ENCODE measurements around the gene IMPDH1. TPM values are rescaled to one million over a fixed set of nuclear protein-coding genes. Genes with fewer than 3 reads are reported as not detected.
A peak's percentile ranks its signal among the peaks of the same experiment; 100 is the strongest.

IMPDH1 gene
- total RNA-seq, 4 donors from 2014 or later = 36.9 to 87.1 (median 43.3) TPM

DNA sequence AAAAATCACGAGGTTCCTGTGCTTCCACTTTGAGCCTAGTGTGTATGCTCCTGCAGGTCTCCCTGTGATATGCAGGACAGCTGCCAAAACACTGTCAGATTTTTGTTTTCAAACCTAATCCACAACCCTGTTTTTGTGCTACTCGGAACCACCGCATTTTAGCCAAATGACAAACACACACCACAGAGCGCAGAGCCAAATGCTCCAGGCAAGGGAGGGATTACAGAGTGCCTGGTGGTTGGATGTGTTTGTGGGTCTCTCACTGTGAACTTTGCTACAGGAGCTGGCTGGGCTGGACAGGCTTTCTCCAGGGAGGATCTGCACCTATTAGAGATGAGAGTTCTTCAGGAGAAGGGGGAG, 60.3 kb downstream of the IMPDH1 start:
- H3K4me3 ChIP-seq = no peak overlapping the region
- H3K4me1 ChIP-seq = peaks cover 0 to 17% (median 9%) of the 10 kb centered on the region in 3 donors
- no peak for TF ChIP-seq POLR2AphosphoS5 (IDR thresholded peaks at IDR 0.05)
- TF ChIP-seq, protein P1, sequence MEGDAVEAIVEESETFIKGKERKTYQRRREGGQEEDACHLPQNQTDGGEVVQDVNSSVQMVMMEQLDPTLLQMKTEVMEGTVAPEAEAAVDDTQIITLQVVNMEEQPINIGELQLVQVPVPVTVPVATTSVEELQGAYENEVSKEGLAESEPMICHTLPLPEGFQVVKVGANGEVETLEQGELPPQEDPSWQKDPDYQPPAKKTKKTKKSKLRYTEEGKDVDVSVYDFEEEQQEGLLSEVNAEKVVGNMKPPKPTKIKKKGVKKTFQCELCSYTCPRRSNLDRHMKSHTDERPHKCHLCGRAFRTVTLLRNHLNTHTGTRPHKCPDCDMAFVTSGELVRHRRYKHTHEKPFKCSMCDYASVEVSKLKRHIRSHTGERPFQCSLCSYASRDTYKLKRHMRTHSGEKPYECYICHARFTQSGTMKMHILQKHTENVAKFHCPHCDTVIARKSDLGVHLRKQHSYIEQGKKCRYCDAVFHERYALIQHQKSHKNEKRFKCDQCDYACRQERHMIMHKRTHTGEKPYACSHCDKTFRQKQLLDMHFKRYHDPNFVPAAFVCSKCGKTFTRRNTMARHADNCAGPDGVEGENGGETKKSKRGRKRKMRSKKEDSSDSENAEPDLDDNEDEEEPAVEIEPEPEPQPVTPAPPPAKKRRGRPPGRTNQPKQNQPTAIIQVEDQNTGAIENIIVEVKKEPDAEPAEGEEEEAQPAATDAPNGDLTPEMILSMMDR (IDR thresholded peaks at IDR 0.05) = no peak
- TF ChIP-seq EP300 (IDR thresholded peaks at IDR 0.05) = no peak
- TF ChIP-seq POLR2A (IDR thresholded peaks at IDR 0.05) = no peak
- no peaks in the 10 kb centered on the region for H3K36me3 ChIP-seq
- H3K9me3 ChIP-seq = no peaks in the 10 kb centered on the region
- no peak for ATAC-seq
- no peak overlapping the region for H3K27ac ChIP-seq
- WGBS, 2 donors (ENCODE audit: low coverage in 1 of 2) = 0 to 20% methylated on average over 1 of the region's 4 CpGs
- peaks cover 42% of the 10 kb centered on the region for H3K27me3 ChIP-seq

DNA sequence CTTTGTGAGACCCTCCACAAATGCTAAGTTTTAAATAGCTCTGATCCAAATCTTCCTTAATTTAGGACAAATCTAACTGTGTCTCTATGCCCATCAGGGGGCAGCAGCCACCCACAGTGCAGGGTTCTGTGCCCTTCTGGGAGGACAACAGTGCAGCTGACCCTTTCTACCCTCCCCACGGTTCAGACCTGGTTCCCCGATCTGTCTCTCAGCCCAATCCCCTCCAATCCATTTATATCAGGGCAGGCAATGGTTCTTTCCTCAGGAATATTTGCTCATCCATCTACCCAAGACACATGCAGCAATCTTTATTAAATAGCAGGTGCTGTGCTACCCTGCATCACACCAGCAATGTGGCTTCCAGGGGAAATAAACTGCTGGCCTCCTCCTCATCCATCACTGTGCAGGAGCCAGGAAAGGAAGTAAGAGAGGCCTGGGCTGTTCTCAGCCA, 62.1 kb downstream of the IMPDH1 start:
- Histone ChIP-seq H3K4me1 (peaks cover 0 to 28% (median 13%) of the 10 kb centered on the region in 3 donors), H3K4me3 (no peak overlapping the region), H3K36me3 (no peaks in the 10 kb centered on the region), H3K9me3 (no peaks in the 10 kb centered on the region), H3K27me3 (peaks cover 24% of the 10 kb centered on the region), H3K27ac (no peak overlapping the region)
- no peak for TF ChIP-seq EP300 (IDR thresholded peaks at IDR 0.05)
- TF ChIP-seq, protein P1 (IDR thresholded peaks at IDR 0.05) = peak in 3 of 4 experiments; percentile 47 to 76 (median 58)
- TF ChIP-seq POLR2A (IDR thresholded peaks at IDR 0.05) = no peak
- WGBS, 2 donors (ENCODE audit: low coverage in 1 of 2) = 0 to 4% methylated on average over 2 of the region's 2 CpGs
- no peak for ATAC-seq

- H3K4me1 ChIP-seq = peaks cover 0 to 34% (median 9%) of the 10 kb centered on the region in 3 donors
- no peak overlapping the region for H3K4me3 ChIP-seq
- no peaks in the 10 kb centered on the region for H3K9me3 ChIP-seq
- TF ChIP-seq, protein P1 (IDR thresholded peaks at IDR 0.05) = no peak
- TF ChIP-seq POLR2A (IDR thresholded peaks at IDR 0.05) = no peak
- no peak for TF ChIP-seq POLR2AphosphoS5 (IDR thresholded peaks at IDR 0.05)
- TF ChIP-seq EP300 (IDR thresholded peaks at IDR 0.05) = no peak
- no peaks in the 10 kb centered on the region for H3K27me3 ChIP-seq
- H3K27ac ChIP-seq = peak overlapping the region in 1 of 4 donors; percentile 82
- WGBS, 2 donors (ENCODE audit: low coverage in 1 of 2) = 93% methylated on average over 3 to 4 of the region's 5 CpGs
- ATAC-seq = no peak
- peaks cover 0 to 5% of the 10 kb centered on the region in 2 donors for H3K36me3 ChIP-seq
Measured at GRCh38 chr7:128344431-128344774, 65.4 kb downstream of the IMPDH1 start.

- peak within 1 kb of the TSS; percentile 64 to 75 for H3K4me3 ChIP-seq
- TF ChIP-seq POLR2A (IDR thresholded peaks at IDR 0.05) (peak; percentile 23 to 43), EP300 (IDR thresholded peaks at IDR 0.05) (no peak), POLR2AphosphoS5 (IDR thresholded peaks at IDR 0.05) (peak; percentile 77)
- TF ChIP-seq, protein P1 (IDR thresholded peaks at IDR 0.05) = peak in 1 of 4 experiments; percentile 20
- H3K36me3 ChIP-seq = peaks cover 0 to 11% of the 10 kb centered on the region in 2 donors
- WGBS, 2 donors (ENCODE audit: low coverage in 1 of 2) = 13 to 14% methylated on average over 30 to 39 of the region's 49 CpGs
- peaks cover 0 to 34% (median 9%) of the 10 kb centered on the region in 3 donors for H3K4me1 ChIP-seq
- no peaks in the 10 kb centered on the region for H3K9me3 ChIP-seq
- peak; percentile 95 for ATAC-seq
- H3K27me3 ChIP-seq = no peaks in the 10 kb centered on the region
- peak within 1 kb of the TSS; percentile 35 to 85 (median 84) for H3K27ac ChIP-seq
Measured at GRCh38 chr7:128343554-128344430, 66.0 kb downstream of the IMPDH1 start, which contains the start of gene RBM28. TSS of gene RBM28 (minus strand) at chr7:128343908. CDS start at chr7:128343793, 115 bp downstream.

Small RNA genes within 50 kb of the gene (small RNA-seq; reads per million reads assigned to genes)
- 0 reads per million in 4 donors for gene AC010655.1
- 0 reads per million in 4 donors for gene RNU7-27P
- gene RNU7-54P = 0 reads per million in 4 donors

Other genes starting within 250 kb of the IMPDH1 start
- gene LEP, start 168.7 kb downstream of the IMPDH1 start, total RNA-seq = 1 to 10 TPM in 1 of 4 donors, under 1 TPM in 1, not detected in 2; 0.15 to 6.6 TPM
- 10 to 100 TPM; 12.7 to 27.1 (median 19.5) TPM for gene RBM28, start 66.1 kb downstream of the IMPDH1 start, total RNA-seq
- 1 to 10 TPM in 1 of 4 donors, under 1 TPM in 3; 0.40 to 1.2 (median 0.82) TPM for gene PRRT4, start 48.3 kb downstream of the IMPDH1 start, total RNA-seq
- 10 to 100 TPM in 1 of 4 donors, 1 to 10 TPM in 3; 2.8 to 19.0 (median 6.6) TPM for gene HILPDA, start 45.9 kb upstream of the IMPDH1 start, total RNA-seq
- 10 to 100 TPM; 20.4 to 29.8 (median 27.1) TPM for gene METTL2B, start 66.8 kb upstream of the IMPDH1 start, total RNA-seq